C4-2B (cell line): ENCODE data around the gene DAAM1.

Experiments
- H3K27ac ChIP-seq: fragments of 450-650 bp; 2 replicates; pipeline ENCODE4 v1.5.1; 2017
- ZFX ChIP-seq: fragments of 450-650 bp; IDR thresholded peaks from 2 replicates; pipeline ENCODE4 v1.6.1; 2017
- TF ChIP-seq, protein P1 (sequence below): fragments of 450-650 bp; conservative IDR thresholded peaks from 2 replicates; pipeline ENCODE4 v1.5.1; 2017; ENCODE audit warnings: mild to moderate bottlenecking

DAAM1 gene

DNA sequence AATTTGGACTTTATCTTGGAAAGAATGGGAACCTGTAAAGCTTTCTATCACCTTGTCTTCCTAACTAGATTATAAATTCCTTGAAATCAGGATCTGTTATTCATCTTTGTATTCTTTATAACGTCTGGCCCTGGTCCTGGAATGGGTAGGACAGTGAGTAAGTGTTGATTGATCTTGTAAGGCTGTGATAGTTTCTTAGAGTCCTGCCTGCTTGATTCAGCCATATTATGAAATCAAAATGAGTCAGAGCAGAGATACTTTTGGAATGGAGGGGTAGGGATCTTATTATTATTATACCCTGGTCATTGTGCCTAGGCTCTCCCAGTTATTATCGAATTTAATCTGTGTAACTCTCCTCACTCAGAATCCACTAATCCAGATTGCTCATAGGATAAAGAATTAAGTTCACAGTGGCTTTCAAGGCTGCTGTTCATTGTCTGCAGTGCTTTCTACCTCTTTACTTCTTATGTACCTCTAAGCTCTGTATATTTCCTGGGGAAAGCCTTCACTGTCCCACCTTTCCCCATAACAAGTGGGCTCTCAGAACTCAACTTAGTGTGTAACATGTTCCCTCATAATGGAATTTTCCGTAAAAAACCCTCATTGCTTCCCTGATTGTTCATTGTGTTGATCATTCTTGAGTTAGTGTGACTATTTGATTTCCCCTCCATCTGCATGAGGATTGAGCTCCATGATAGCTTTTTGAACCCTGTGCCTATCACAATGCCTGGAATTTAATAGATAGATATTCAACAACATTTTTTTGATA is 93.3 kb downstream of the DAAM1 start:
- no peak for TF ChIP-seq ZFX
- TF ChIP-seq, protein P1, sequence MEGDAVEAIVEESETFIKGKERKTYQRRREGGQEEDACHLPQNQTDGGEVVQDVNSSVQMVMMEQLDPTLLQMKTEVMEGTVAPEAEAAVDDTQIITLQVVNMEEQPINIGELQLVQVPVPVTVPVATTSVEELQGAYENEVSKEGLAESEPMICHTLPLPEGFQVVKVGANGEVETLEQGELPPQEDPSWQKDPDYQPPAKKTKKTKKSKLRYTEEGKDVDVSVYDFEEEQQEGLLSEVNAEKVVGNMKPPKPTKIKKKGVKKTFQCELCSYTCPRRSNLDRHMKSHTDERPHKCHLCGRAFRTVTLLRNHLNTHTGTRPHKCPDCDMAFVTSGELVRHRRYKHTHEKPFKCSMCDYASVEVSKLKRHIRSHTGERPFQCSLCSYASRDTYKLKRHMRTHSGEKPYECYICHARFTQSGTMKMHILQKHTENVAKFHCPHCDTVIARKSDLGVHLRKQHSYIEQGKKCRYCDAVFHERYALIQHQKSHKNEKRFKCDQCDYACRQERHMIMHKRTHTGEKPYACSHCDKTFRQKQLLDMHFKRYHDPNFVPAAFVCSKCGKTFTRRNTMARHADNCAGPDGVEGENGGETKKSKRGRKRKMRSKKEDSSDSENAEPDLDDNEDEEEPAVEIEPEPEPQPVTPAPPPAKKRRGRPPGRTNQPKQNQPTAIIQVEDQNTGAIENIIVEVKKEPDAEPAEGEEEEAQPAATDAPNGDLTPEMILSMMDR = no peak
- no peak overlapping the region for H3K27ac ChIP-seq

- TF ChIP-seq, protein P1 = no peak
- TF ChIP-seq ZFX = no peak
- H3K27ac ChIP-seq = no peak overlapping the region
Measured at GRCh38 chr14:59282378-59282765, 93.9 kb downstream of the DAAM1 start.

GRCh38 chr14:59283361-59283760 is 94.9 kb downstream of the DAAM1 start:
- no peak overlapping the region for H3K27ac ChIP-seq
- TF ChIP-seq ZFX = no peak
- TF ChIP-seq, protein P1 = no peak

DNA sequence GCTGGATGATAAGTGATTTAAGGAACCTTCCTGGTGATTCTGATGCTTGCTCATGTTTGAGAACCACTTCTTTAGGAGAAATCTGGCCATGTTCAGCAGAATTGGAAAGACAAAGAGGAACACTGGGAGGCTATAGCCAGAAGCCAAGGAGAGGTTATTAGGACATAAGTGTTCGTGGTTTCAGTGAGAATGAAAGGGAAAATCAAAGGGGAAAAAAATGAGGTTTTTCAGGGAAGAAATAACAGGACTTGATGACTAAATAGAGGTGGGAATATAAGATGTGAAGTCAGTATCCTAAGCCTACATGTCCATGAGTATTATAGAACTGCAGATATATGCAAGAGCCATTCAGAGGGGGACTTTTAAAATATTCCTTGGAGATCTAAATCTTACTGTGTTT is 95.6 kb downstream of the DAAM1 start:
- H3K27ac ChIP-seq = no peak overlapping the region
- no peak for TF ChIP-seq ZFX
- TF ChIP-seq, protein P1 = no peak

DNA sequence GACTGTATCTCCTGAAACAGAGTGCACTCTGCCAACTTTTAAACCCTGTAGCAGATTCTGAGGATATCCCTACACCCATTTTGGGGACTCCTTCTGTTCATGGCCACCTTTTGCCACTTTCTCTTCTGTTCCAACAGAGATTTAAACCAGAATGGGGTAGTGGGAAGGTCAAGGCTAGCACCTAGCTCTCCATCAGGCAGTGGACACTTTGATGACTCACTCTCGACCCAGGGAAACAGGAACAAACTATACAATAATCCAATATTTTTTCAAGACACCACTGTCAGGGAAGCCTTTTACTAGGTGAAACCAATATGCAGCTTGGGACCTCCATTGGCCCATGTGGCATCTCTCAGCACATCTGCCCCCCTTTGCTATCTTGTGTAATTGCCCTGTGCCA is 103.6 kb downstream of the DAAM1 start:
- no peak for TF ChIP-seq ZFX
- TF ChIP-seq, protein P1 = no peak
- no peak overlapping the region for H3K27ac ChIP-seq

- H3K27ac ChIP-seq = no peak overlapping the region
- TF ChIP-seq ZFX = no peak
- TF ChIP-seq, protein P1 = no peak
Measured at GRCh38 chr14:59292921-59293534, 104.6 kb downstream of the DAAM1 start.

DNA sequence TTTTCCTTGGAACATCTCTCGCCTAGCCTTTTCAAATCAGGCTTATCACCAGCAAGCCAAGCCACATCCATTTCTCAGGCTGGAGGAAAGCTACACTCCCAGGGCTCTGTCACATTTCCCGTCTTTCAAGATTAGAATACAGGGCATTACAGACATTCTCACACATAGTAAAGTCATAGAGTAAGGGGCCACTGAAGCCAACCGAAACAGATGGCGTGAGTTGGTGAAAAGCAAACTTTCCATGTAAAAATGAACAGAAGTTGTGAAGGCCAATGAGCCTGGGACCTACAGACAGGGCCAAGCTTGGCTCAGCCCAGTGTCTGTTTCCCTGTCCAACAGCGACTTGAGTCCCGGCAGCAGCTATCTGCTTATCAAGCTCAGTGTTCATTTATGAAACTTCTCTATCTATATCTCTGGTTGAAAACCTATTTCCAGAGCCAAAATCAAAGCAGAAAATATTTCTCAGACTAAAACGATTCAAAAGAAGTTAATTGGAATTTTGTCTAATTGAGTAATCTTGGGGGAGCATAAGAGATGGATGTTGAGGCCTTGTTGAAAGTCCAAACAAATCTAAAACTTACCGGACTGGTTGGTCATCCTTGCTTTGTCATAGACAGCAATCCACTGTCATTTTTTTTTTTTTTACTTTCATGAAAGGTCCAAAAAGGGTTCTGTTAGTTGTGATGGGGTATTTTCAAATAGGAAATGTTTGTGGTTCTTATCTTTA is 105.6 kb downstream of the DAAM1 start:
- H3K27ac ChIP-seq = no peak overlapping the region
- TF ChIP-seq ZFX = no peak
- TF ChIP-seq, protein P1 = no peak
